Activated T-cell treated with anti-CD3 and anti-CD28 coated beads, Interleukin-2, amount 50 U/mL, for 24 hours (primary cell): Measurements from ENCODE around the gene MCM3AP.
A peak's percentile ranks its signal among the peaks of the same experiment; 100 is the strongest.
"Not testable (repeated sequence)": the region's sequence is repeated elsewhere in the genome, so short reads cannot be mapped to it uniquely, and the experiment has no call there.

Experiments used
- DNase-seq: peaks from one replicate; pipeline ENCODE4 v3.0.0-alpha.2; 2020
- H3K27ac Mint-ChIP-seq: 2 replicates; pipeline ENCODE4 v1.8.0; 2020; ENCODE audit warnings: mild to moderate bottlenecking, mixed read lengths
- H3K27me3 Mint-ChIP-seq: 2 replicates; pipeline ENCODE4 v1.8.0; 2020; ENCODE audit warnings: mixed read lengths
- H3K36me3 Mint-ChIP-seq: 2 replicates; pipeline ENCODE4 v1.8.0; 2020; ENCODE audit warnings: low read depth, mixed read lengths
- H3K4me1 Mint-ChIP-seq: 2 replicates; pipeline ENCODE4 v1.8.0; 2020; ENCODE audit warnings: low read depth, mixed read lengths
- H3K4me3 Mint-ChIP-seq: 2 replicates; pipeline ENCODE4 v1.8.0; 2020; ENCODE audit warnings: mild to moderate bottlenecking, moderate library complexity, mixed read lengths
- H3K9me3 Mint-ChIP-seq: 2 replicates; pipeline ENCODE4 v1.8.0; 2020; ENCODE audit warnings: mixed read lengths

The MCM3AP gene

GRCh38 chr21:46206163-46207005 lies 79.0 kb downstream of the MCM3AP start:
- Mint-ChIP-seq H3K4me3 (no peak overlapping the region), H3K27ac (no peak overlapping the region), H3K4me1 (no peaks in the 10 kb centered on the region), H3K27me3 (no peaks in the 10 kb centered on the region), H3K9me3 (no peaks in the 10 kb centered on the region), H3K36me3 (peaks cover 67% of the 10 kb centered on the region)
- DNase-seq: no peak

DNA sequence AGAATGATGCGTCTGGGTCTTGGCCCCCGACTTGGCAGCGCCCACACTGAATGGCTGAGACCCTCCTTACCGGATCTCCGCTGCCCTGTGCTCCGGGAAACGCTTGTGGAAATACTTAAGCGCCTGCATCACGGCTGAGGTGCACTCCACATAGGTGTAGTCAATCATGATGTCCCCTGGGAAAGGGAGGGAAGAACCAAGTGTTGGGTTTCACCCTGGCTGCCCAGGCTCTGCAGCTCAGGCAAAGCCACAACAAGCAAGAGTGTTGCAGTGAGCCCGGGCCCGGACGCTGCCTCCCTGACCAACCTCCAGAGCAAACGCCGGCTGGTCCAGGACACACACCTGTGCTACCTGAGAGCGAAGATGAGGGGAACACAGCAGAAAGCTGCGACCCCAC lies 79.6 kb downstream of the MCM3AP start:
- no peak overlapping the region for H3K27ac Mint-ChIP-seq
- no peak overlapping the region for H3K4me3 Mint-ChIP-seq
- H3K27me3 Mint-ChIP-seq: no peaks in the 10 kb centered on the region
- peaks cover 67% of the 10 kb centered on the region for H3K36me3 Mint-ChIP-seq
- H3K4me1 Mint-ChIP-seq: no peaks in the 10 kb centered on the region
- no peak for DNase-seq
- no peaks in the 10 kb centered on the region for H3K9me3 Mint-ChIP-seq

- Mint-ChIP-seq H3K4me1 (no peaks in the 10 kb centered on the region), H3K9me3 (no peaks in the 10 kb centered on the region), H3K36me3 (peaks cover 69% of the 10 kb centered on the region), H3K4me3 (no peak overlapping the region), H3K27me3 (no peaks in the 10 kb centered on the region), H3K27ac (no peak overlapping the region)
- no peak for DNase-seq
Measured at GRCh38 chr21:46205166-46205565, 80.2 kb downstream of the MCM3AP start.

GRCh38 chr21:46203203-46203600 lies 82.2 kb downstream of the MCM3AP start:
- DNase-seq: no peak
- Mint-ChIP-seq H3K4me1 (no peaks in the 10 kb centered on the region), H3K27me3 (no peaks in the 10 kb centered on the region), H3K36me3 (peaks cover 75% of the 10 kb centered on the region), H3K9me3 (no peaks in the 10 kb centered on the region), H3K27ac (no peak overlapping the region), H3K4me3 (no peak overlapping the region)

DNA sequence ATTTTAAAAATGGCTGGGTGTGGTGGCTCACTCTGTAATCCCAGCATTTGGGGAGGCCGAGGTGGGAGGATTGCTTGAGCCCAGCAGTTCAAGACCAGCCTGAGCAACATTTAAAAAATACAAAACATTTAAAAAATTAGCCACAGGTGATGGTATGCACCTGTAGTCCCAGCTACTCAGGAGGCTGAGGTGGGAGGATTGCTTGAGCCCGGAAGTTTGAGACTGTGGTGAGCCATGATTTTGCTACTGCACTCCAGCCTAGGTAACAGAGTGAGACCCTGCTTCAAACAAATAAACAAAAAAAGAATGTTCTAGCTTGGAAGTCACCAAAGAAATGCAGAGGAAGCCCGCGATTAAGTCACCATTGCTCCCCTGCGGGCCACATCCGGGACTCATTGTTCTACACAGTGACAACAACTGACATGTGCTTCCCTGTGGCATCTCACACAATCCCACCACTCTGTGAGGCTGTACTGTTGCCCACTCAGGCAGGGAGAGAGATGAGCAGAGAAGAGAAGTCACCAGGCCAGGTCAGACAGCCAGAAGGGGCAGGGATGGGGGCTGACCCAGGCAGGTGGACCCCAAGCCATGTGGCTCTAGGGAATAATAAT lies 82.7 kb downstream of the MCM3AP start:
- no peak overlapping the region for H3K4me3 Mint-ChIP-seq
- DNase-seq: no peak
- H3K27ac Mint-ChIP-seq: no peak overlapping the region
- no peaks in the 10 kb centered on the region for H3K4me1 Mint-ChIP-seq
- no peaks in the 10 kb centered on the region for H3K27me3 Mint-ChIP-seq
- H3K9me3 Mint-ChIP-seq: no peaks in the 10 kb centered on the region
- H3K36me3 Mint-ChIP-seq: peaks cover 74% of the 10 kb centered on the region

DNA sequence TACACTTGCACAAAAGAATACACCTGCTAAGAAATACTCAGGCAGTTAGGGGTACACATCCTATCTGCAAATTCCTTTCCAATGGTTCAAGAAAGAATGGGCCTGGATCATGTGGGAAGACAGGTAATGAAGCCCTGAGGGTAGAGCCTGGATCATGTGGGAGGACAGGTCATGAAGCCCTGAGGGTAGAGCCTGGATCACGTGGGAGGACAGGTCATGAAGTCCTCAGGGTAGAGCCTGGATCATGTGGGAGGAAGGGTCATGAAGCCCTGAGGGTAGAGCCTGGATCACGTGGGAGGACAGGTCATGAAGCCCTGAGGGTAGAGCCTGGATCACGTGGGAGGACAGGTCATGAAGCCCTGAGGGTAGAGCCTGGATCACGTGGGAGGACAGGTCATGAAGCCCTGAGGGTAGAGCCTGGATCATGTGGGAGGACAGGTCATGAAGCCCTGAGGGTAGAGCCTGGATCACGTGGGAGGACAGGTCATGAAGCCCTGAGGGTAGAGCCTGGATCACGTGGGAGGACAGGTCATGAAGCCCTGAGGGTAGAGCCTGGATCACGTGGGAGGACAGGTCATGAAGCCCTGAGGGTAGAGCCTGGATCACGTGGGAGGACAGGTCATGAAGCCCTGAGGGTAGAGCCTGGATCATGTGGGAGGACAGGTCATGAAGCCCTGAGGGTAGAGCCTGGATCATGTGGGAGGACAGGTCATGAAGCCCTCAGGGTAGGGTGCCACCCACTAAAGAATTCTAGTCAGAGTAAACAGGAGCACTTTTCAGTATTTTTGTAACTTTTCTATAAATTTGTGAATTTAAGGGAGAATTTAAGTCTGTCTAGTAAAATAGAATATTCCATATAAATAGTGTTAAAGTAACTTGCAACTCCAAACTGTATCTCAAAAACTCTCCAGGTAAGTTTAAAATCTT lies 84.3 kb downstream of the MCM3AP start:
- not testable (repeated sequence) for DNase-seq, H3K4me1 Mint-ChIP-seq, H3K4me3 Mint-ChIP-seq, H3K9me3 Mint-ChIP-seq, H3K27ac Mint-ChIP-seq, H3K27me3 Mint-ChIP-seq
- H3K36me3 Mint-ChIP-seq: peaks cover 79% of the 10 kb centered on the region

- Mint-ChIP-seq H3K9me3 (no peaks in the 10 kb centered on the region), H3K27me3 (no peaks in the 10 kb centered on the region), H3K27ac (no peak overlapping the region), H3K36me3 (peaks cover 78% of the 10 kb centered on the region), H3K4me3 (no peak overlapping the region), H3K4me1 (no peaks in the 10 kb centered on the region)
- no peak for DNase-seq
Measured at GRCh38 chr21:46199436-46200373, 85.7 kb downstream of the MCM3AP start.

GRCh38 chr21:46196733-46197132 lies 88.7 kb downstream of the MCM3AP start:
- Mint-ChIP-seq H3K9me3 (no peaks in the 10 kb centered on the region), H3K4me1 (no peaks in the 10 kb centered on the region), H3K27me3 (no peaks in the 10 kb centered on the region), H3K27ac (no peak overlapping the region), H3K36me3 (peaks cover 74% of the 10 kb centered on the region), H3K4me3 (no peak overlapping the region)
- peak; percentile 22 for DNase-seq

GRCh38 chr21:46195595-46196195 lies 89.7 kb downstream of the MCM3AP start:
- H3K9me3 Mint-ChIP-seq: no peaks in the 10 kb centered on the region
- H3K4me3 Mint-ChIP-seq: no peak overlapping the region
- DNase-seq: peak; percentile 3
- H3K4me1 Mint-ChIP-seq: no peaks in the 10 kb centered on the region
- no peak overlapping the region for H3K27ac Mint-ChIP-seq
- peaks cover 80% of the 10 kb centered on the region for H3K36me3 Mint-ChIP-seq
- H3K27me3 Mint-ChIP-seq: no peaks in the 10 kb centered on the region

DNA sequence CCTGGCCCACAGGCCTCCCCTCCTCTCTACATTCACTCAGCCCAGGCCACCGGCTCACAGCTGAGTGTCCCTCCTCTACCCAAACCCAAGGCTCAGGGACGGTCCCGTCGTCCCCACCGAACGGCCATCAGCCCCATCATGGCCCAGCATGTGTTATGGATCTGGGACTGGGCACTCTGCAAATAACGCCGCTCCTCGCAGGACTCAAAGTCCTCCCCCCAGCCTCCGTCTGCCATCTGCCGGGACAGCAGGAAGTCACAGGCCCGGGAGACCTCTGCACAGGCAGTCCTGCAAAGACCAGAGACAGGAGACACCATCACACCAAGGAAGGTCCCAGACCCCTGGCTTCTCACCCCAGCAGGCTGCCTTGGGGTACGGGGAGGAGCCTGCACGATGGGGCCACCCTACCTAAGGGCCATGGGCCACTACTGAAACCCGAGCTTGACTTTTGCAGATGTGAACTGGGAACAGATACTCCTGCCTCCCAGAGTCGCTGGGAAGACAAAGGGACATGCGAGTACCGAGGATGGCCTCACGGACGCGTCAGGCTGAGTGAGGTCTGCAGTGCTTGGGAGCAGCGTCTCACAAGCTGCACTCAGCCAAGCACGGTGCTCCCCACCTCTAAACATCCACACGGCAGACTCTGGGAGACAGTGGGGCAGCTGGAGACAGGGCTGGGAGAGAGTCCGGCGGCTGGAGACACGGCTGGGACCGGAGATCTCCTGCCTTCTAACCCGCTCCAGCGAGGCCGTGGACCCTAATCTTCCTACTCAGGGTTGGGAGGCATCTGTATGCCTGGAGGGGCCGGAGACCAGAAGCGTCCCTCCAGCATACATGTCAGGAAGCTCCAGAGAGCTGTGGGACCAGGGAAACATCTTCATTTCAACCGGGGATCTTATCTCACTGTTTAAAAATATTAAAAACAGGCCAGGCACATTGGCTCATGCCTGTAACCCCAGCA lies 90.8 kb downstream of the MCM3AP start:
- DNase-seq: peak; percentile 9
- no peak overlapping the region for H3K4me3 Mint-ChIP-seq
- peaks cover 69% of the 10 kb centered on the region for H3K36me3 Mint-ChIP-seq
- H3K9me3 Mint-ChIP-seq: no peaks in the 10 kb centered on the region
- H3K27me3 Mint-ChIP-seq: no peaks in the 10 kb centered on the region
- H3K27ac Mint-ChIP-seq: no peak overlapping the region
- no peaks in the 10 kb centered on the region for H3K4me1 Mint-ChIP-seq

GRCh38 chr21:46193829-46194373 lies 91.5 kb downstream of the MCM3AP start:
- peak; percentile 13 for DNase-seq
- Mint-ChIP-seq H3K27me3 (no peaks in the 10 kb centered on the region), H3K4me3 (no peak overlapping the region), H3K4me1 (no peaks in the 10 kb centered on the region), H3K9me3 (no peaks in the 10 kb centered on the region), H3K36me3 (peaks cover 62% of the 10 kb centered on the region), H3K27ac (no peak overlapping the region)

DNA sequence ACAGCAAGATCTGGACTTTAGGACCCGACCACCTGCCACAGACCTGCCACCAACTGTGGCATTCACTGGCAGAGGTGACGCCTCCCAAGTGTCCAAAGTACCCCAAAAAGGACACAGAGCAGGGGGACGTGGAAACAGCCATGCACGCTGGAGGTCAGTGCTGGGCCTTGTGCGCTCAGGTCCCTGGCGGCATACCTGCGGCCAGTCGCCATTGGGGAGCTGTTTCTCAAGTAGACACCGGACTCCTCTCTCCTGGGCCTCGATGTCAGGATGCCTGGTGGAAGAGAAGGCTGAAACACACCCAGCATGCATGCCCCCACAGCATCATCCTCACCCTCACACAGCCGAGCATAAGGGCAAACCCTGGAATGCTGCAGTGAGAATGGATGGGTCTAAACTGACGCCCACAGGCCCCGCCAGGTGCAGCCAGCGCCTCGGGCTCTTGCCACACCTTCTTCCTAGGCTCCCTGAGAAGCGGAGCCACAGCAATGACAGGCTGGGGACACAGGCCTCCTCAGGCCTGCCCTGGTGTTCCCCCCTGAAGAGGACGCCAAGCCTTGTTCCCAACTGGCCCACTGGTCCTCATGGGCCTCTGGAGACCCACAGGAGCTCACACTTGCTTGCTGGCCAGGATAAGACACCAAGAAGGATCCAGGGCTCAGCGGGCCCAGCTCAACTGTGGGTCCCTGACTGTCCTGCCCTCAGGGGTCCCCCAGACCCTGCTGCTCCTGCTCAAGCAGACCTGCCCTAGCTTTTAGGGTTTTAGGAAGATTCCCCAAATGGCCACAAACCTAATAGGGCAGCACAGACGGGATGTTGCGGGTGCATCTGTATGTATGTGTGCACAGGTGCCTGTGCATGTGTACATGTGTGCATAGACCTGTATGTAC lies 93.5 kb downstream of the MCM3AP start:
- no peak overlapping the region for H3K27ac Mint-ChIP-seq
- H3K36me3 Mint-ChIP-seq: peaks cover 49% of the 10 kb centered on the region
- peak; percentile 15 for DNase-seq
- H3K27me3 Mint-ChIP-seq: no peaks in the 10 kb centered on the region
- no peaks in the 10 kb centered on the region for H3K9me3 Mint-ChIP-seq
- no peak overlapping the region for H3K4me3 Mint-ChIP-seq
- peaks cover 2% of the 10 kb centered on the region for H3K4me1 Mint-ChIP-seq
